HG02973 (cell line): ENCODE data around the gene UFC1.
"Not testable (repeated sequence)": the region's sequence is repeated elsewhere in the genome, so short reads cannot be mapped to it uniquely, and the experiment has no call there.

Source experiments
- ATAC-seq: cut with Tn5 transposase; IDR thresholded peaks from one replicate; pipeline ENCODE4 v1.9.1; 2021; ENCODE audit warnings: moderate library complexity; ENCODE audit not compliant: unreplicated experiment

Gene UFC1

DNA sequence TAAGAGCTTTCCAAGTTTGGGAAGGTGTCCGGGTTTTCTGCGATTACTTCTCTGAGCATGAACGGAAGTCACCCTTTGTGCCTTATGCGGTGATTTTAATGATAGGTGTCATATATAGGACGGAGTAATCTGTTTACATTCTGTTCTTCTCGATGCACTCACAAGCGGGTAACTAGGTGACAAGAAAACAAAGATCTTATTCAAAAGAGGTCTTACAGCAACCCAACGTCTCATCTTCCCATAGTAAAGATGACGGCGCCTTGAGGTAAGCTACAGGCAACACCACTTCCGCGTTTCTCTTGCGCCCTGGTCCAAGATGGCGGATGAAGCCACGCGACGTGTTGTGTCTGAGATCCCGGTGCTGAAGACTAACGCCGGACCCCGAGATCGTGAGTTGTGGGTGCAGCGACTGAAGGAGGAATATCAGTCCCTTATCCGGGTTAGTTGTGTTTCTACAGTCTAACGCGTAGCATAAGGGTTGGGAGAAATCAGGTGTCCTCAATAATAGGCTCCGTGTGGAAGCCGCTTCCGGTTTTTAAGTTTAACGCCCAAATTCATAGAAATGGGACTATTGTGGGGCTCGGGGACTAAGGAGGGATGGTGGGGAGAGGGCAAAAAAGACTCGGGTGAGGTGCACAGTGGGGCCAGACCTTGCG, at the start of gene UFC1:
Gene UFC1 (plus strand): TSS at position 297 of the 656 bp plus-strand sequence. CDS start 20 bp downstream, at position 317.
- peak; percentile 71 for ATAC-seq

DNA sequence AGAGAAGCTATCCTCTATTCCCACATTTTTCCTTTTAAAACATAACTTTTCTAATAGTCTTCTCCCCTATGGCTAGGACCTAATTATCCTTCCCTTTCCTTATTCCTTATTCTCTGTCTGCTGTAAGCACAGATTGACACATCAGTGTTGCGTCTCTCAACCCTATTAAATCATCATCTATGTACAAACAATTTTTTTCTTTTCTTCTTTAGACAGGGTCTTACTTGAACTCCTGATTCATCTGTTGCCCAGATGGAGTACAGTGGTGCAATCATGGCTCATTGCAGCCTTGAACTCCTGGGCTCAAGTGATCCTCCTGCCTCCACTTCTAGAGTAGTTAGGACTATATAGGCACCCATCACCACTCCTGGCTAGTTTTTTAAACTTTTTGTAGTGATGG, 47.3 kb upstream of the UFC1 start:
- no peak for ATAC-seq

DNA sequence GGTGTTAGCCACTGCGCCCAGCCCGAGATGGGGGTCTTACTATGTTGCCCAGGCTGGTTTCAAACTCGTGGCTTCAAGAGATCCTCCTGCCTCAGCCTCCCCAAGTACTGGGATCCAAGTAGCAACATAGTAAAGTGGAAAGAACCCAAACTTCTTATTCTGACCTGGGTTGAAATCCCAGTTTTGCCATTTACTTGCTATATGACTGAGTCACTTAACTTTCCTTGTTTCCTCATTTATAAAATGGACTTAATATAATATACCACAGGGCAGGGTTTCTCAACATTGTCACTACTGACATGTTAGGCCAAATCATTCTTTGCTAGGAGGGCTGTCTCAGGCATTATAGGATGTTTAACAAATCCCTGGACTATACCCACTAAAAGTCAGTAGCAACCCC, 42.7 kb upstream of the UFC1 start:
- ATAC-seq, result no peak

DNA sequence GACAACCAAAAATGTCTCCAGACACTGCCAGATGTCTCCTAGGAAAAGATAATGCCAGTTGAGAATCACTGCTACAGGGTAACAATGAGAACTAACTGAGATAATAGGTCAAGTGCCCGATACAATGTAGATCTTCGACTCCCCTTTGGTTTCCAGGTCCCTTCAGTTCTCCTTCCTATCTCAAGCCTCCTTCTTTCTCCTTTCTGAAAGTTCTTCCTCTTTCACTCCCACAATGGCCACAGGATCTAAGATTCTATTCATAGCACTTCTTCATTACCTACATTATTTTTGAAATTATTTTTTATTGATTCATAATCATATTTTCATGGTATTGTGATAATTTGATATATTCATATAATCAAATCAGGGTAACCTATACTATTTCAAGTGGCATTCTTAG, 42.3 kb upstream of the UFC1 start:
- no peak for ATAC-seq

DNA sequence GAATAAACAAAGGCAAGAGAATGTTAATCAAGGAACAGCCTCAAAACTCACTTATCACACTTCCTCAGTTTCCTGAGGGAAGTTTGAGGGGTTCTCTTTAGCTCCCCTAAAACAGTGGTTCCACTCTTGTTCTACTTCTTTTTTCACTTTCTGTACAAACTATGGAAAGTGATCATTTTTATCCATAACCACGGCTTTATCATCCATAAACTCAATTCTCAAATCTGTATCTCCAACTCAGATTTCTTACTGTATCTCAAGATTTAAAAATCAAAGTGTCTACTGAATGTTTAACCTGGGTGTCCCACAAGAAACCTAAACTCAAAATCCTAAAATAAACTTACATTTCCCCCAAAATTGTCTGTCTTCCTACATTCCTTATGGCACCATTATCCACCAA, 39.9 kb upstream of the UFC1 start:
- no peak for ATAC-seq

DNA sequence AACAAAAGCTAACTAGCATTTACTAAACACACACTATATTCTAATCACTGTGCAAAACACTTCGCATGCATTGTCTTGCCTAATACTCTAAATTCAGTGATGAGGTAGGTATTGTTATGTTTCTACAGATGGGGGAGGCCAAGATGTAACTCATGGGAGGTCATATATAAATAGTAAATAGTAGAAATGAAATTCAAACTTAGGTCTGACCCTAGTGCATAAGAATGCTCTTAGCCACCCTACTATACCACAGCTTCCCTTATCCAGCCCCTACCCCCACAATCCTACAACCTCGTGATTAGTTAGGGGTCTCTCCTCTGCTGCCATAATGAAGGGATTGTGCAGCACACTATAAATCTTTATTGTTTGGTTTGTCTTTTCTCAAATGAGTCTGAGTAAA, 39.2 kb upstream of the UFC1 start:
- ATAC-seq, result no peak

DNA sequence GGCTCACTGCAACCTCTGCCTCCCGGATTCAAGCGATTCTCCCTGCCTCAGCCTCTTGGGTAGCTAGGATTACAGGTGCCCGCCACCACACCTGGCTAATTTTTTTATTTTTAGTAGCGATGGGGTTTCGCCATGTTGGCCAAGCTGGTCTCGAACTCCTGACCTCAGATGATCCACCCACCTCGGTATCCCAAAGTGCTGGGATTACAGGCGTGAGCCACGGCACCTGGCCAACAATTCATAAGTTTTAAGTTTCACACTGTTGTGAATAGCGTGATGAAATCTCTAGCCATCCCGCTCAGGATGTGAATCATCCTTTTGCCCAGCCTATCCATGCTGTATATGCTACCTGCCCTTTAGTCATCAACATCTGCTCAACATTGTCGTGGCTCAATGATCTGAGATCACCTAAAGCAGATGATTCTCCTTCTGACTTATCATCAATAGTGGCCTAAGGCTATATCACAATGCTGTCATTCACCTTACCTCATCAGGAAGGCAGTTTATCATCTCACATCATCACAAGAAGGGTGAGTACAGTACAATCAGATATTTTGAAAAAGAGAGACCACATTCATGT, 38.6 kb upstream of the UFC1 start:
- ATAC-seq, result no peak

DNA sequence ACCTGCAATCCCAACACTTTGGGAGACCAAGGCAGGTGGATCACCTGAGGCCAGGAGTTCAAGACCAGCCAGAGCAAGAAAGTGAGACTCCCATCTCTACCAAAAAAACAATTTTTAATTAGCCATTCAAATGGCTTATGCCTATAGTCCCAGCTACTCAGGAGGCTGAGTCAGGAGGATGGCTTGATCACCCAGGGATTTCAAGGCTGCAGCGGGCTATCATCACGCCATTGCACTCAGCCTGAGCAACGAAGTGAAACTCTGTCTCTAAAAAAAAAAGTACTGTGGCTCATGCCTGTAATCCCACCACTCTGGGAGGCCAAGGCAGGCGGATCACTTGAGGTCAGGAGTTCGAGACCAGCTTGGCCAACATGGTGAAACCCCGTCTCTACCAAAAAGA, 37.8 kb upstream of the UFC1 start:
- ATAC-seq, result not testable (repeated sequence)

DNA sequence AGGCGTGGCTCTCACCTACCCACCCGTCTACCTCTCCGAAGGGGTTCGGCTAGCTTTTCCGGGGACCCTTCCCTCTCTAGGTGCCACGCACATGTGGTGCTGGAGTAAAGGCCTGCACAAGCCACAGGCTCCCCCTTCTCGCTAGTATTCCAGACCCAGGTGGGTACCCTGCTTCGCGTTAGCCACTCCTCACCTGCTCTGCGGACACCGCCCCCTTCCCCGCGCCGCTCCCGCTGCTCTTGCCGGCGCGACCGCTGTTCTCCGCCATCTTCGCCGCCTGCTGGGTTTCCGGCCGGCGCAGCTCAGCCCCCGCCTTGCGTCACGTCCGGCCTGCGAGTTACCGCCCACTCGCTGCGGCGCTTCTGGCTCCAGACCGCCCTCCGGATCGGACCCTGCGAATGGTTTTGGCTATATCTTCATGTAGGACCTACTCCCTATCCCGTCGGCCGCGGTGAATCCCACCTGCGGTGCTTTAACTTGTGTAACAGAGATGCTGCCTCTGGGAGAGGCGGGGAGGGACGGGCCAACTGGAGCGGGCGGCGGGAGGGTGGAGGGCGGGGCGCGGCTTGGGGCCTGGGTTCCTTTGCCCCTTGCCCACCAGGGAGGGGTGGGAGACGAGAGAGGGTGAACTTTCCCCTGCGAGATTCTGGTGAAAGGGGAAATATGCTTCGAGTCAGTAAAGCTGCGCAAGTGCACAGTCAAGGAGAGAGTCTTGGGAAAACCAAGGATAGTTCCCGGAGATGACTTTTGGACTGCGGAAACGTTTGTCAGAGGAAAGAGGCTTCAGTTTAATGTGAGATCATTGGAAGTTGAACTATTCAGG, 35.8 kb upstream of the UFC1 start, which contains the start of the genes NIT1 and PFDN2:
Gene NIT1 (plus strand): TSS at position 347 of the 823 bp plus-strand sequence. CDS start 72 bp downstream, at position 419.
Gene PFDN2 (minus strand): TSS at position 279 of the 823 bp plus-strand sequence. CDS start 11 bp downstream, at position 268.
- peak; percentile 71 for ATAC-seq

DNA sequence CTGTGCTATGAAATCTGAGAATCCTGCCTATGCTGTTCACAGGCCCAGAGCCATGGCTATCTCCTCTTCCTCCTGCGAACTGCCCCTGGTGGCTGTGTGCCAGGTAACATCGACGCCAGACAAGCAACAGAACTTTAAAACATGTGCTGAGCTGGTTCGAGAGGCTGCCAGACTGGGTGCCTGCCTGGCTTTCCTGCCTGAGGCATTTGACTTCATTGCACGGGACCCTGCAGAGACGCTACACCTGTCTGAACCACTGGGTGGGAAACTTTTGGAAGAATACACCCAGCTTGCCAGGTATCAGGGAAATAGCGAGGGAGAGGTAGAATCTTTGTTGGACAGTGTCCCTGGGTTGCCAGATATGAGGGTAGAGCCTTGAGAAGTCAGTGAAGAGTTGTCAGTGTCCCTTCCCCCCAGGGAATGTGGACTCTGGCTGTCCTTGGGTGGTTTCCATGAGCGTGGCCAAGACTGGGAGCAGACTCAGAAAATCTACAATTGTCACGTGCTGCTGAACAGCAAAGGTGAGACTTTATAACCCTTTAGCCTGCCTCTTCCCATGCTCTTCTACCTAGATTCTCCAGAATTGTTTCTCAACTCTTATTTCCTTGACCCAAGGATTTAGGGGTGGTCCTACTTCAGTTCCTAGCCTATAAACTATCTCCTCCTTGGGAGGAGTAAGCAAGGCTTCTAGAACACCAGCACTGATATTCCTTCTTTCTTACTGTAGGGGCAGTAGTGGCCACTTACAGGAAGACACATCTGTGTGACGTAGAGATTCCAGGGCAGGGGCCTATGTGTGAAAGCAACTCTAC, 34.5 kb upstream of the UFC1 start:
- peak; percentile 63 for ATAC-seq

DNA sequence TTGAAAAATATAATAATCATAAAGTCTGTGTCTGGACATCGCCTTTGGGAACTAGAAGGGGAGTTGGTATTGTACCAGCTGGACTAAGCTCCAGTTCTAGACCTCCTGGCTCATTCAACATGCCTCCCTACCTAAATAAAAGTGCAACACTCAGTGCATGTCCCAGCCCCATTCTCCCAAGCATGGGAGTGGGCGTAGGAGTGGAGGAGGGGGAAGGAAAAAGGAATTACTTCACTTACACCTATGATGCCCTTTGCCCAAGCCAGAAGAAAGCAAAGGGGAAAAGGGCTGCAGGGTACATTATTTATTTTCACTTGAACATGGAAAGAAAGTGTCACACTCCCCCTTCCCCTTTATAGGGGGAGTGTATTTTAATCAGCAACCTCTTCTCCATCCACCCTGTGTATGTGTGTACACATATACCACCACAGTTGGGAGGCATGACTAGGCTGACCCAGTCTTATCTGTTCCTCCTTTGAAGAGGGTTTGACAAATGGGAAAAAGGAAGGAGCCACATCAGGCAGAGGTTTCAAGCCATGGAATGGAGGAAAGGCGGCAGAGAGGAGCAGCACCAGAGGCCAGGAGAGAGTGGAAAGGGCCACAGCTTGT, 32.6 kb upstream of the UFC1 start:
- ATAC-seq, result no peak

DNA sequence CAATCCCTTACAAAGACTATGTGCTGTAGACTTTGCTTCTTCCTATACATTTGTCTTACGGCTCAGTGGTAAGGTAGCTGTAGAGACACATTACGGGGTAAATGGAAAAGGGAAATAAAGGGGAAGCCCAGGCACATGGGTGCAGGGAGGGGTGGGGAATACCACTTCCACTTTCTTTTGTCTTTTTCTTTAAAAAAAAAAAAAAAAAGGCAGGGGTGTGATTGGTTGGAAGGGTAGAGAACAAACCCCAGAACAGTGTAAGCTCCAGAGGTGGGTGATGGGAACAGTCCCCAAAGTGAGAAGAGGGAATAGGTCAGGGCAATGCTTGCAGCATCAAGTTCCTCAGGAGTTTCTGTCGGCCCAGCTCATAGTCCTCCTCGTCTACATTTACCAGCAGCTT, 31.9 kb upstream of the UFC1 start:
- ATAC-seq, result no peak

DNA sequence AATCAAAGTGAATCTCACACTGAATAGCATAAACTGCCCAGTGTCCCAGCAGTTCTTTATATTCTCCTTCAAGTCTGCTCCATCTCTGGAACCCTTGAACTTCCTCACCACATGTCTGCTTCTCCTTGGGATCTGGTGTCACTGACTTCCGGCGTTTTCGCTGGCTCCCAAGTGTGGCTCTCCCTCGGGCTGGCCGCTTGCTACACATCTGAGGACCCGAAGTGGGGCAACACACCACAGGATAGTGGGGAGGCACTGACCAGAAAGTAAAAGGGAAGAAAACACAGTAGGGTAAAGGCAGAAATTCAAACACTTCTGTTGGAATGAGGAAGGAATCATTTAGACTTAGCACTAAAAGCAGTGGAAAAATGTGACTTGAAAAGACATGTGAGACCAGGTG, 30.8 kb upstream of the UFC1 start:
- no peak for ATAC-seq

DNA sequence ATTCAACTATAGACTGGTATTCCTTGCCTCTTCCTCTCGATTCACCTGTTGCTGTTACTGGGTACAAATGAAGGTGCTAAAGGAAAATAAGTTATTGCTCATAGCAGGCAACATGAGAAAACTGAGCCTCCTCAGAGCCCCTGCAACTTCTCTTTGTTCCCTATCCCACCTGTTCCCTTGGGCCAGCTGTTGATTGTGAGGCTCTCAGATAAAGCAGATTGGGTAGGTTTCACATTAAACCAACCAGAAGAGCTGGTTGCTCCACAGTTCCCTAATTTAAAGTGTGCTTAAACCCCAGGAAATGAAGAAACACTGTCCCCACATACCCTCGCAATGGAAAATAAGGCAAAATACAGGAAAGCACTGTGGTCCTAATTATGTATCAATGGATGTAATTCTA, 26.1 kb upstream of the UFC1 start:
- ATAC-seq, result no peak

DNA sequence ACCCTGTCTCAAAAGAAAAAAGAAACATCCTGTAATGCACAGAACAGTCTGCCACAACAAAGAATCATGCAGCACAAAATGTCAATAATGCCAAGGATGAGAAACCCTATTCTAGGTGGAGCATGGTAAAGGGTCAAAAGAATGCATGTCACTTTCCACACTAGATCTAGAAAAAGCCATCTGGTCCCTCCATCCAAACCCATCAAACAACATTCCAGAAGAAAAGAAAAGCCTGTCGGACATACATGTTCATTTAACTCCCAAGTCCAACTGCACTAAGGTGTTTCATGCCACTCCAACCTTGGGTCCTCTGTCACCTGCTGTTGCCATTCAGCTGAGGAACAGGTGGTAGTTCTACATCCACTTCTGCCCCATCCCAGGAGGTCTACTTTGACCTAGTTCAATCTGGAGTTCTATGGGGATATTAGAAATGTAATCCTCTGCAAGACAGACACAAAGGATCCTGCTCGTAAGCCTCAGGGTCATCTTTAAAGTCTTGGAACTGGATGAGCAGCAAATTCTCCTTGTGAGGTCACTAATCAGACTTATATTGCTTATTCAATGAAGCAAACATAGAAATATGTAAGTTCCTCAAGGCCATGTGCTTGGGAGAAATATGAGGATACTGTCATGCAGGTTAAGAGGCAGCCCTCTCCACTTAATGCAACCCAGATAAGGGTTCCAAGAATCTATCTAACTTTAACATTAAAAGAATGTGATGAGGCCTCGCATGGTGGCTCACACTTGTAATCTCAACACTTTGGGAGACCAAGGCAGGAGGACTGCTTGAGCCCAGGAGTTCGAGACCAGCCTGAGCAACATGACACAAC, 25.0 kb upstream of the UFC1 start:
- no peak for ATAC-seq

DNA sequence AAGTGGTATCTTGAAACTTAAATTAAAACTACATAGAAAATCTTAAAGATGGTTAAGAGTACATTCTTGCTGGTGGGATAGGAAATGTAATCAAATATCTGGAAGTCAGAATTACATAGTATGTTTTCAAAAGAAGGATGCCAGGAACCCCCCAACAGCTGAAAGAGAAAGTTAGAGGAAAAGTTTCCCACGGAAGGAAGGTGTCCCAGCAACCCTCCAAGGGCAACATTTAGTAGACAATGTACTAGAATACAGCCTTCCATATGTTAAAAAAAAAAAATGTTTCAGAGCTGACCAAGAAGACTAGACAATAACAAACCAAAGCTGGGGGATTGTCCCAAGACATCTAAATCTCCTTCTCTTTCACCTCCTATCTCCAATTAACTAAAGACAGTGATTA, 23.5 kb upstream of the UFC1 start:
- ATAC-seq, result no peak

DNA sequence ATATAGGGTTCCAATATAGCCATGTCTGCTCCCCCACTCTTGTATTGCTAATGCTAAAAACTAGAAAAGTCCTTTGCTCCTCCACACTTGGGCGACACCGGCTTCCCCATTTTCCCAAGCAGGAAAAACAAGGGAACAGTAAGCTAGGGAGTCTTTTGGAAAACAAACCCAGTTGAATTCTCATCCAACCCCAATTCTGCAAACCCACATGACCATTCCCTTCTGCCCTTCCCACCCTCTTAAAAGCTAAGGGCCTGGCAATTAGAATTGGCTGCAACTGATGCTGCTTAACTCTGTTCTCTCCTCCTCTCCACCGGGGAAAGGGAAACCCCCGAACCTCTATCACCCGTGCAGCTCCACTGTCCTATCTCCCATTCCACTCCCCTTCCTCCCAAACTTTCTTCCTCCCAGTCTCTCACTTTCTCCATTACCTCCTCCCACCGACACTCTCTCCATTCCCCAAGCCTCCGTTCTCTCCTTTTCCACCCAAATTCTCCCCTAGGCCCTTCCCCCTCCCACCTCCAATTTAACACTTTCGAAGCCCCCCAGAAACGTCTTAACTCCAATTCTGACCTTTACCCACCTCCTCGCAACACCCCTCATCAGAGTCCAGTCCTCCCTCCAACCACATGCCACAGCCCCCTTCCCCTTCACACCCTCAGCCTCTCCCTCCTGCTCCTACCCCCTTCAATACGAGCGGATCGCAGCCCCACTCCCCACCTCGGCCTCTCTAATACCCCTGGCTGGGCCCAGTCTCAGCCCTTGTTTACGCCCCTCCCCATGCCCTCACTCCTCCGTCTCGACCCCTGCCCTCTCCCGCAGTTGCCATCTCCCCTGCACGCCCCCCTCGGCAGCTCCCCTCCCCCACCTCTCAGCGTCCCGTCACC, 22.0 kb upstream of the UFC1 start:
- ATAC-seq, result no peak

DNA sequence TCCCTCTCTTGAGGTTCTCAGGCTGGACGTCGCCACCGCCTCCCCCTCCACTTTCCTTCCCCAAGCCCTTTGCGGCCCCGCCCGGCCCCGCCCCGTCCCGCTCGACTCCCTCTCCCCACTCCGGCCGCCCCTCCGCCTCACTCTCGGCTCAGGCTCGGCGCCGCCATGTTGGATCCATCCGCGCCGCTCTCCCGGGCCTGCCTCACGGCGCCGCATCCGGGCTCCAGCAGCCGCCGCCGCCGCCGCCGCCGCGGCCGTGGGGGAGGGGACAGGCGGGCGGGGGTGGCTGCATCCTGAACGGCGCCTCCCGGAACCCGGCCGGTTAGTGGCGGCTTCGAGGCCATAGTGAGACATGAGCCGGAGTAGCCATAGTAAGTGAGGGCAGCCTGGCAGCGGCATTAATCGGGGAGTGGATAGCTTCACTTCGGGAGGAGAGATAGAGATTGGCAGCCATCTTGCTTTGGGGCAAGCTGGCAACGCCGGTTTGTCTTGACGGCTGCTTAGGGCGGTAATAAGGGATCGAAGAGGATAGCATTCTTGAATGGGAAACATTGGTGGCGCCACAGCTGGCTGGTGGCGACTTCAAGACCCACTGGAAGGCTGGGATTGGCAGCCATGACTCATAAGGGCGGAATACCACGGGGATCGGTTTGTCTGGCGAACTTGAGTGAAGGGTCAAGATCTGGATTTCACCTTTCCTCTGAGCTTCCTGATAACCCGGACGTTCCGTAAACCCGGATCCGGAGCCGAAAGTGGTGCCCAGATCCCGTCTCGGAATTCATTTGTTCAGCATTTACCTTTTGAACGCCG, 21.2 kb upstream of the UFC1 start, which contains the start of gene DEDD:
Gene DEDD (minus strand): TSS at position 258 of the 810 bp plus-strand sequence. CDS start 8,205 bp downstream, outside the sequence.
- ATAC-seq, result peak; percentile 88
